Stimulated activated CD8-positive, alpha-beta memory T cell treated with anti-CD3 and anti-CD28 coated beads, Interleukin-15, amount 100 ng/mL, for 1 hour (primary cell): Measurements from ENCODE around the gene NOTCH4.
A peak's percentile ranks its signal among the peaks of the same experiment; 100 is the strongest.
"Not testable (repeated sequence)": the region's sequence is repeated elsewhere in the genome, so short reads cannot be mapped to it uniquely, and the experiment has no call there.

Experiments used
- DNase-seq: peaks from one replicate; pipeline ENCODE4 v3.0.0-alpha.2; 2020; ENCODE audit warnings: low read depth

Gene NOTCH4

GRCh38 chr6:32223258-32224235 is at the start of gene NOTCH4:
TSS of gene NOTCH4 (minus strand) at chr6:32224067. CDS start at chr6:32223928, 139 bp downstream.
- DNase-seq = no peak

- DNase-seq = no peak
Observed at GRCh38 chr6:32271429-32271828, 47.6 kb upstream of the NOTCH4 start.

GRCh38 chr6:32268459-32268858 is 44.6 kb upstream of the NOTCH4 start:
- not testable (repeated sequence) for DNase-seq

GRCh38 chr6:32267035-32267434 is 43.2 kb upstream of the NOTCH4 start:
- no peak for DNase-seq

- DNase-seq = not testable (repeated sequence)
Observed at GRCh38 chr6:32257262-32257661, 33.4 kb upstream of the NOTCH4 start.

GRCh38 chr6:32255199-32256153 is 31.6 kb upstream of the NOTCH4 start:
- peak; percentile 12 for DNase-seq

GRCh38 chr6:32254761-32255198 is 30.9 kb upstream of the NOTCH4 start:
- no peak for DNase-seq

- DNase-seq = no peak
Observed at GRCh38 chr6:32252331-32253009, 28.6 kb upstream of the NOTCH4 start.

GRCh38 chr6:32249262-32249661 is 25.4 kb upstream of the NOTCH4 start:
- DNase-seq = no peak

GRCh38 chr6:32247401-32247800 is 23.5 kb upstream of the NOTCH4 start:
- no peak for DNase-seq

GRCh38 chr6:32244946-32245398 is 21.1 kb upstream of the NOTCH4 start:
- peak; percentile 56 for DNase-seq

- no peak for DNase-seq
Observed at GRCh38 chr6:32244270-32244669, 20.4 kb upstream of the NOTCH4 start.

- not testable (repeated sequence) for DNase-seq
Observed at GRCh38 chr6:32242318-32242813, 18.5 kb upstream of the NOTCH4 start.

GRCh38 chr6:32240686-32241085 is 16.8 kb upstream of the NOTCH4 start:
- no peak for DNase-seq

GRCh38 chr6:32239462-32239861 is 15.6 kb upstream of the NOTCH4 start:
- DNase-seq = no peak

- DNase-seq = no peak
Observed at GRCh38 chr6:32234934-32235333, 11.1 kb upstream of the NOTCH4 start.

- DNase-seq = no peak
Observed at GRCh38 chr6:32226434-32226833, 2.6 kb upstream of the NOTCH4 start.

GRCh38 chr6:32224696-32225095 is 829 bp upstream of the NOTCH4 start:
- no peak for DNase-seq

- DNase-seq = no peak
Observed at GRCh38 chr6:32222333-32223230, 1.3 kb downstream of the NOTCH4 start.

GRCh38 chr6:32220021-32220420 is 3.8 kb downstream of the NOTCH4 start:
- no peak for DNase-seq
